HG03442 (cell line): ENCODE results near the gene TECR.
A peak's percentile ranks its signal among the peaks of the same experiment; 100 is the strongest.
"Not testable (repeated sequence)": the region's sequence is repeated elsewhere in the genome, so short reads cannot be mapped to it uniquely, and the experiment has no call there.

Source experiments
- ATAC-seq: cut with Tn5 transposase; IDR thresholded peaks from one replicate; pipeline ENCODE4 v1.9.1; 2021; ENCODE audit warnings: mild to moderate bottlenecking, moderate library complexity; ENCODE audit not compliant: unreplicated experiment

The TECR gene

GRCh38 chr19:14559916-14560775, 30.8 kb downstream of the TECR start:
- ATAC-seq = no peak

- ATAC-seq = no peak
These were observed 31.3 kb downstream of the TECR start for GRCh38 chr19:14560776-14561108.

GRCh38 chr19:14561249-14561648, 31.9 kb downstream of the TECR start:
- ATAC-seq = no peak

- no peak for ATAC-seq
These were observed 32.5 kb downstream of the TECR start for GRCh38 chr19:14561847-14562351.

- ATAC-seq = no peak
These were observed 33.5 kb downstream of the TECR start for GRCh38 chr19:14562660-14563589.

GRCh38 chr19:14563590-14563926, 34.2 kb downstream of the TECR start:
- no peak for ATAC-seq

GRCh38 chr19:14563989-14564651, 34.7 kb downstream of the TECR start:
- ATAC-seq = no peak

GRCh38 chr19:14564652-14565297, 35.4 kb downstream of the TECR start:
- not testable (repeated sequence) for ATAC-seq

GRCh38 chr19:14565298-14565679, 35.9 kb downstream of the TECR start:
- ATAC-seq = no peak

- ATAC-seq = no peak
These were observed 36.6 kb downstream of the TECR start for GRCh38 chr19:14565765-14566711.

- ATAC-seq = no peak
These were observed 37.3 kb downstream of the TECR start for GRCh38 chr19:14566712-14567077.

GRCh38 chr19:14567079-14567478, 37.7 kb downstream of the TECR start:
- ATAC-seq = no peak

GRCh38 chr19:14570864-14571527, 41.6 kb downstream of the TECR start:
- ATAC-seq = no peak

GRCh38 chr19:14571695-14572490, 42.5 kb downstream of the TECR start, which contains the start of gene NDUFB7:
NDUFB7 (minus strand) TSS chr19:14572066; CDS start chr19:14572000, 66 bp downstream.
- peak; percentile 85 for ATAC-seq

- no peak for ATAC-seq
These were observed 46.1 kb downstream of the TECR start for GRCh38 chr19:14575428-14575980.

- no peak for ATAC-seq
These were observed 47.0 kb downstream of the TECR start for GRCh38 chr19:14576363-14576762.

- ATAC-seq = no peak
These were observed 47.9 kb downstream of the TECR start for GRCh38 chr19:14577264-14577663.

GRCh38 chr19:14577885-14578427, 48.6 kb downstream of the TECR start:
- ATAC-seq = no peak
